Keratinocyte (primary cell): ENCODE measurements around the gene RBMS3.

Experiments
- EZH2 ChIP-seq: IDR thresholded peaks from one replicate; pipeline ENCODE4 v1.6.1; 2012; ENCODE audit warnings: inconsistent platforms, mild to moderate bottlenecking, low read length, moderate library complexity
- TF ChIP-seq, protein P1 (sequence below), 3 experiments: IDR thresholded peaks in 1 of 3; conservative IDR thresholded peaks in 1 of 3; optimal IDR thresholded peaks in 1 of 3; 2 replicates in 2 of 3; 3 replicates in 1 of 3; pipeline versions ENCODE3 to v1.5.1; 2011; ENCODE audit warnings: low read length in 3 of 3, mild to moderate bottlenecking in 3 of 3, moderate library complexity in 2 of 3, control low read depth in 1 of 3, inconsistent platforms in 1 of 3; ENCODE audit not compliant: insufficient read depth in 2 of 3; ENCODE audit errors: extremely low read depth in 1 of 3

DNA sequence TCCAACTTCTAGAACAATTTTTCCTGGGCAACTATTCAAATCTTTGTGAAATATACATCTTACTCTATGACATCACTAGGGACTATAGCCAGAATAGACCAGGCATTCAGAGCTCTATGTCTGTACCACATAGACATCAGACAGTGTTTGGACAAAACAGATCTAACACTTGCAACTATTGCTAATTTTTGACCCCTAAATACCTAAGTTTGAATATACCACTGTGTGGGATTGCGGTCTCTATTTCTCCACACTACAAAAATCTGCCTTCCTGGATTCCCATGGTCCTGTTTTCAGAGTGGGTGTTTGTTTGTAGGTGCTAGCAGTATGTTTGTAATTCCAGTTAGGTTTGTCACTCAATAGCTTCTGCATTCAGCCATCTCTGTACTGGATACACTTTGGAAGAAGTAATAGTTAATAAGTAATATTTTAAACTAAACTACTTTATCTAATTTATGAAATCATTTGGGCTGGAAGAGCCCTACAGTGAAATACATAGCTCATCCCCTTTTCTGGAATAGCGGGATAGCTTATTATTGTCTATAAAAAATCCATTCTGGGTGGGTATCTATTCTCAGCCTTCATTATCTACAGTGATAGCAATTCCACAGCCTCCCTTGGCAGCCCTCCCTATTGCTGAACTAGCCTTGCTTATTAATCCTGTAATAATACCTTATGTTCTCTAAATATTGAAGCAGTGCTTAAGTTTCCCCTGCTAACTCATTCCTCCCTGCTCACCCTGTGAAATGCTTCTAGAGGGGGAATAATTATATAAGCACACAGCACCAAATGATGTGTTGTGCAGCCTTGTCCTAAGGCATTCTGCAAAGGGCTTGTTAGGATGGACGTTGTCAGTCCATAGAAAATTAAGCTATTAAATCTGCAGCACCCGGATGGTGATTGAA is 49.4 kb downstream of the RBMS3 start:
- TF ChIP-seq, protein P1, sequence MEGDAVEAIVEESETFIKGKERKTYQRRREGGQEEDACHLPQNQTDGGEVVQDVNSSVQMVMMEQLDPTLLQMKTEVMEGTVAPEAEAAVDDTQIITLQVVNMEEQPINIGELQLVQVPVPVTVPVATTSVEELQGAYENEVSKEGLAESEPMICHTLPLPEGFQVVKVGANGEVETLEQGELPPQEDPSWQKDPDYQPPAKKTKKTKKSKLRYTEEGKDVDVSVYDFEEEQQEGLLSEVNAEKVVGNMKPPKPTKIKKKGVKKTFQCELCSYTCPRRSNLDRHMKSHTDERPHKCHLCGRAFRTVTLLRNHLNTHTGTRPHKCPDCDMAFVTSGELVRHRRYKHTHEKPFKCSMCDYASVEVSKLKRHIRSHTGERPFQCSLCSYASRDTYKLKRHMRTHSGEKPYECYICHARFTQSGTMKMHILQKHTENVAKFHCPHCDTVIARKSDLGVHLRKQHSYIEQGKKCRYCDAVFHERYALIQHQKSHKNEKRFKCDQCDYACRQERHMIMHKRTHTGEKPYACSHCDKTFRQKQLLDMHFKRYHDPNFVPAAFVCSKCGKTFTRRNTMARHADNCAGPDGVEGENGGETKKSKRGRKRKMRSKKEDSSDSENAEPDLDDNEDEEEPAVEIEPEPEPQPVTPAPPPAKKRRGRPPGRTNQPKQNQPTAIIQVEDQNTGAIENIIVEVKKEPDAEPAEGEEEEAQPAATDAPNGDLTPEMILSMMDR (optimal IDR thresholded peaks at IDR 0.05 in 1 of 3, IDR thresholded peaks at IDR 0.05 in 1 of 3, conservative IDR thresholded peaks at IDR 0.05 in 1 of 3; ENCODE audit: extremely low read depth in 1 of 3, insufficient read depth in 2 of 3, low read length in 3 of 3) = no peak
- no peak for TF ChIP-seq EZH2
